ENCODE results near the gene NCKAP5.
"Not testable (repeated sequence)": the region's sequence is repeated elsewhere in the genome, so short reads cannot be mapped to it uniquely, and the experiment has no call there.

NCKAP5 gene

DNA sequence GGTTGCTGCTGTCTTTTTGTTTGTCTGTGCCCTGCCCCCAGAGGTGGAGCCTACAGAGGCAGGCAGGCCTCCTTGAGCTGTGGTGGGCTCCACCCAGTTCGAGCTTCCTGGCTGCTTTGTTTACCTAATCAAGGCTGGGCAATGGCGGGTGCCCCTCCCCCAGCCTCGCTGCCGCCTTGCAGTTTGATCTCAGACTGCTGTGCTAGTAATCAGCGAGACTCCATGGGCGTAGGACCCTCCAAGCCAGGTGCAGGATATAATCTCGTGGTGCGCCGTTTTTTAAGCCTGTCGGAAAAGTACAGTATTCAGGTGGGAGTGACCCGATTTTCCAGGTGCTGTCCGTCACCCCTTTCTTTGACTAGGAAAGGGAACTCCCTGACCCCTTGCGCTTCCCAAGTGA lies 97.8 kb downstream of the NCKAP5 start:
- H2BK12ac ChIP-seq (ENCODE audit: low read length); H3K9ac ChIP-seq (ENCODE audit: low read length); DNase-seq; H2AK5ac ChIP-seq (ENCODE audit: low read length); H3K4me2 ChIP-seq (ENCODE audit: low read length); H3K23ac ChIP-seq (ENCODE audit: low read length); H3K79me2 ChIP-seq (ENCODE audit: control insufficient read depth, insufficient read depth, low read length, poor library complexity); H2BK5ac ChIP-seq (ENCODE audit: low read depth, low read length, poor library complexity); H3K14ac ChIP-seq (ENCODE audit: low read length); H4K12ac ChIP-seq (ENCODE audit: low read depth, low read length); H2BK120ac ChIP-seq (ENCODE audit: insufficient read depth, low read length, poor library complexity); H3K4ac ChIP-seq (ENCODE audit: low read depth, low read length); H3K36me3 ChIP-seq (ENCODE audit: control insufficient read depth in 1 of 2, insufficient read depth in 2 of 2, low read length in 2 of 2); H3K79me1 ChIP-seq (ENCODE audit: low read length); H4K8ac ChIP-seq (ENCODE audit: low read depth, low read length); H3K4me1 ChIP-seq (ENCODE audit: control insufficient read depth in 1 of 2, insufficient read depth in 2 of 2, low read length in 2 of 2); H3K9me3 ChIP-seq (ENCODE audit: insufficient read depth, low read depth, low read length); H3K27ac ChIP-seq (ENCODE audit: low read depth, low read length); H3K18ac ChIP-seq (ENCODE audit: low read length); H3K27me3 ChIP-seq (ENCODE audit: insufficient read depth, low read length); H4K91ac ChIP-seq (ENCODE audit: low read depth, low read length); H2AFZ ChIP-seq (ENCODE audit: insufficient read depth, low read length, poor library complexity); H3K4me3 ChIP-seq (ENCODE audit: low read depth, low read length): not testable (repeated sequence)
- no CpG with 5 or more reads among the region's 13 CpGs for WGBS (ENCODE audit: extremely low coverage, insufficient coverage, insufficient read length)

DNA sequence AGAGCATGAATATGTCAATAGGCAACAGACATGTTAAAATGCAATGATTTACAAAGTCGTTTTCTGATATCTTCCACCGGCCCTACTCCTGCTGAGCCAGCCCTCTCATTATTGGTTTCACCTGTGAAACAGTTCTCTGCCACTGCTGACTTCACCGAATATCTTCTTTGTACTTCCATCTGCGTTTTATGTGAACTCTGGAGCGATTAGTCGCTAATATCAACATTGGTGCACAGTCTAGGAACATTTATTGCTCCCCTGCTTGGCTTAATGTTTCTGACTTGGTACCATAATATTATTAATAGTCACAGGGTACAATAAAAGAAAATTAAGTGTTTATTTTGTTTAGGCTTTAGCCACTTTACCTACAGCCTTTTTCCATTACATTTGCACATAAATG lies 105.5 kb downstream of the NCKAP5 start:
- H3K9ac ChIP-seq (ENCODE audit: low read length) = no peak overlapping the region
- H4K12ac ChIP-seq (ENCODE audit: low read depth, low read length) = no peak overlapping the region
- H3K14ac ChIP-seq (ENCODE audit: low read length) = no peak overlapping the region
- no peak overlapping the region for H4K91ac ChIP-seq (ENCODE audit: low read depth, low read length)
- H2BK5ac ChIP-seq (ENCODE audit: low read depth, low read length, poor library complexity) = no peak overlapping the region
- H3K27me3 ChIP-seq (ENCODE audit: insufficient read depth, low read length) = no peaks in the 10 kb centered on the region
- H2AK5ac ChIP-seq (ENCODE audit: low read length) = no peak overlapping the region
- no peak for DNase-seq
- H3K36me3 ChIP-seq (ENCODE audit: control insufficient read depth in 1 of 2, insufficient read depth in 2 of 2, low read length in 2 of 2) = no peaks in the 10 kb centered on the region
- no peak overlapping the region for H2BK12ac ChIP-seq (ENCODE audit: low read length)
- no peaks in the 10 kb centered on the region for H3K4me1 ChIP-seq (ENCODE audit: control insufficient read depth in 1 of 2, insufficient read depth in 2 of 2, low read length in 2 of 2)
- no peaks in the 10 kb centered on the region for H3K79me2 ChIP-seq (ENCODE audit: control insufficient read depth, insufficient read depth, low read length, poor library complexity)
- no peak overlapping the region for H3K4me2 ChIP-seq (ENCODE audit: low read length)
- no peak overlapping the region for H3K18ac ChIP-seq (ENCODE audit: low read length)
- no peaks in the 10 kb centered on the region for H3K79me1 ChIP-seq (ENCODE audit: low read length)
- no CpG with 5 or more reads among the region's 6 CpGs for WGBS (ENCODE audit: extremely low coverage, insufficient coverage, insufficient read length)
- no peak overlapping the region for H3K27ac ChIP-seq (ENCODE audit: low read depth, low read length)
- H3K9me3 ChIP-seq (ENCODE audit: insufficient read depth, low read depth, low read length) = no peaks in the 10 kb centered on the region
- no peak overlapping the region for H3K4me3 ChIP-seq (ENCODE audit: low read depth, low read length)
- no peak overlapping the region for H2BK120ac ChIP-seq (ENCODE audit: insufficient read depth, low read length, poor library complexity)
- H3K23ac ChIP-seq (ENCODE audit: low read length) = no peak overlapping the region
- no peak overlapping the region for H2AFZ ChIP-seq (ENCODE audit: insufficient read depth, low read length, poor library complexity)
- no peak overlapping the region for H4K8ac ChIP-seq (ENCODE audit: low read depth, low read length)
- H3K4ac ChIP-seq (ENCODE audit: low read depth, low read length) = no peak overlapping the region

DNA sequence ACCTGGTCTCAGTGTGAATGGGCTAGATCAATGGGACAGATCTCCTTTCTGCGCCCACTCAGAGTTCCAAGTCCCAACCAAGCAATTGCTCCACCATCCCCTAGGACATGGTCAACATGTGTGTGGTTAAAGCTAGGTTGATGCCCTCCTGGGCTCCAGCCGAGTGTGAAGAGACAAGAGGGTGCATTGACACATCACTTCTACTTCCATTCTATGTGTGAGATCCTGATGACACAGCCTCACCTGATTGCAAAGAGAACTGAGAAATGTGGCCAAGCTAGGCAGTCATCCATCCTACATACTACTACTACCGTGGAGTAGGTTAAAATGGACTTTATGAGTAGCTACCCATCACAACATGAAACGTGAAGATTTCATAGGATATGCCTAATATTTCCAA lies 106.8 kb downstream of the NCKAP5 start:
- no peaks in the 10 kb centered on the region for H3K4me1 ChIP-seq (ENCODE audit: control insufficient read depth in 1 of 2, insufficient read depth in 2 of 2, low read length in 2 of 2)
- H2BK120ac ChIP-seq (ENCODE audit: insufficient read depth, low read length, poor library complexity) = no peak overlapping the region
- H3K27ac ChIP-seq (ENCODE audit: low read depth, low read length) = no peak overlapping the region
- H3K79me2 ChIP-seq (ENCODE audit: control insufficient read depth, insufficient read depth, low read length, poor library complexity) = no peaks in the 10 kb centered on the region
- H2BK5ac ChIP-seq (ENCODE audit: low read depth, low read length, poor library complexity) = no peak overlapping the region
- H3K9me3 ChIP-seq (ENCODE audit: insufficient read depth, low read depth, low read length) = no peaks in the 10 kb centered on the region
- H2AFZ ChIP-seq (ENCODE audit: insufficient read depth, low read length, poor library complexity) = no peak overlapping the region
- no peak overlapping the region for H4K91ac ChIP-seq (ENCODE audit: low read depth, low read length)
- H3K27me3 ChIP-seq (ENCODE audit: insufficient read depth, low read length) = no peaks in the 10 kb centered on the region
- no peak overlapping the region for H3K4ac ChIP-seq (ENCODE audit: low read depth, low read length)
- DNase-seq = no peak
- H4K8ac ChIP-seq (ENCODE audit: low read depth, low read length) = no peak overlapping the region
- no peaks in the 10 kb centered on the region for H3K79me1 ChIP-seq (ENCODE audit: low read length)
- H3K23ac ChIP-seq (ENCODE audit: low read length) = no peak overlapping the region
- H2AK5ac ChIP-seq (ENCODE audit: low read length) = no peak overlapping the region
- WGBS (ENCODE audit: extremely low coverage, insufficient coverage, insufficient read length) = no CpG with 5 or more reads among the region's 4 CpGs
- H4K12ac ChIP-seq (ENCODE audit: low read depth, low read length) = no peak overlapping the region
- no peak overlapping the region for H3K14ac ChIP-seq (ENCODE audit: low read length)
- H3K4me3 ChIP-seq (ENCODE audit: low read depth, low read length) = no peak overlapping the region
- no peak overlapping the region for H2BK12ac ChIP-seq (ENCODE audit: low read length)
- no peak overlapping the region for H3K18ac ChIP-seq (ENCODE audit: low read length)
- no peak overlapping the region for H3K4me2 ChIP-seq (ENCODE audit: low read length)
- no peaks in the 10 kb centered on the region for H3K36me3 ChIP-seq (ENCODE audit: control insufficient read depth in 1 of 2, insufficient read depth in 2 of 2, low read length in 2 of 2)
- no peak overlapping the region for H3K9ac ChIP-seq (ENCODE audit: low read length)

DNA sequence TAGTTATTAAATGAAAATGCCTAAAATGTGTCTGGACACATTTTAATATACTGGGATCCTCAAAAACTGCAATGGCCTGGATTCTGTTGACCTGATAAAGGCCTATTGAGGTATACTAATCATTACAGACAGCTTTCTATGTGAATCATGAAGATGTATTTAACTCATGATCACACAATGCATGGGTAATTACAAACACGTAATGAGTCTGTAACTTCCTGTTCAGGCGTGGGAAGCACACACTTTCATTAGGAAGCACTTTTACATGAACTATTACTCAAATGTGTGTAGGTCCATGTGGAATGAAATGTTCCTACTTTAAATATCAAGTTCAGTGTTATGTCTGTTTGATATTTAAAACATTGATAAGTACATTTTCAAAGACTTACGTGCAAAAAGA lies 108.7 kb downstream of the NCKAP5 start:
- Histone ChIP-seq H3K23ac (ENCODE audit: low read length) (no peak overlapping the region), H3K4me2 (ENCODE audit: low read length) (no peak overlapping the region), H3K14ac (ENCODE audit: low read length) (no peak overlapping the region), H3K79me1 (ENCODE audit: low read length) (no peaks in the 10 kb centered on the region), H3K79me2 (ENCODE audit: control insufficient read depth, insufficient read depth, low read length, poor library complexity) (no peaks in the 10 kb centered on the region), H3K9ac (ENCODE audit: low read length) (no peak overlapping the region), H3K4me3 (ENCODE audit: low read depth, low read length) (no peak overlapping the region), H3K4me1 (ENCODE audit: control insufficient read depth in 1 of 2, insufficient read depth in 2 of 2, low read length in 2 of 2) (no peaks in the 10 kb centered on the region), H2AFZ (ENCODE audit: insufficient read depth, low read length, poor library complexity) (no peak overlapping the region), H4K8ac (ENCODE audit: low read depth, low read length) (no peak overlapping the region), H2BK12ac (ENCODE audit: low read length) (no peak overlapping the region), H3K18ac (ENCODE audit: low read length) (no peak overlapping the region), H3K4ac (ENCODE audit: low read depth, low read length) (no peak overlapping the region), H3K9me3 (ENCODE audit: insufficient read depth, low read depth, low read length) (no peaks in the 10 kb centered on the region), H4K12ac (ENCODE audit: low read depth, low read length) (no peak overlapping the region), H3K27me3 (ENCODE audit: insufficient read depth, low read length) (no peaks in the 10 kb centered on the region), H3K36me3 (ENCODE audit: control insufficient read depth in 1 of 2, insufficient read depth in 2 of 2, low read length in 2 of 2) (no peaks in the 10 kb centered on the region), H2BK120ac (ENCODE audit: insufficient read depth, low read length, poor library complexity) (no peak overlapping the region), H2BK5ac (ENCODE audit: low read depth, low read length, poor library complexity) (no peak overlapping the region), H3K27ac (ENCODE audit: low read depth, low read length) (no peak overlapping the region), H4K91ac (ENCODE audit: low read depth, low read length) (no peak overlapping the region), H2AK5ac (ENCODE audit: low read length) (no peak overlapping the region)
- DNase-seq = no peak
- WGBS (ENCODE audit: extremely low coverage, insufficient coverage, insufficient read length) = no CpG with 5 or more reads among the region's 3 CpGs
